Chondrocyte (in vitro differentiated cells): ENCODE data around the gene PHYH. TPM values are rescaled to one million over a fixed set of nuclear protein-coding genes. Genes with fewer than 3 reads are reported as not detected.

Experiments used
- DNase-seq: peaks from one replicate; pipeline ENCODE4 v3.0.0; 2021; ENCODE audit warnings: mixed read lengths, low spot score
- H3K27ac Mint-ChIP-seq: one replicate; pipeline ENCODE4 v1.8.0; 2021; ENCODE audit warnings: mild to moderate bottlenecking, moderate library complexity, mixed read lengths; ENCODE audit not compliant: unreplicated experiment
- H3K27me3 Mint-ChIP-seq: 2 replicates; pipeline ENCODE4 v1.8.0; 2021; ENCODE audit warnings: low read depth, mixed read lengths
- H3K36me3 Mint-ChIP-seq: 2 replicates; pipeline ENCODE4 v1.8.0; 2021; ENCODE audit warnings: low read depth, mixed read lengths
- H3K4me1 Mint-ChIP-seq: 2 replicates; pipeline ENCODE4 v1.8.0; 2021; ENCODE audit warnings: low read depth, mild to moderate bottlenecking, mixed read lengths
- H3K4me3 Mint-ChIP-seq: one replicate; pipeline ENCODE4 v1.8.0; 2021; ENCODE audit warnings: mild to moderate bottlenecking, moderate library complexity, mixed read lengths; ENCODE audit not compliant: unreplicated experiment
- H3K9me3 Mint-ChIP-seq: 2 replicates; pipeline ENCODE4 v1.8.0; 2021; ENCODE audit warnings: low read depth, mixed read lengths
- CTCF ChIP-seq: fragments of 200-600 bp; sonication (generic); IDR thresholded peaks from 2 replicates; pipeline ENCODE4 v1.5.0; 2021; ENCODE audit warnings: antibody characterized with exemption, mild to moderate bottlenecking, moderate library complexity
- total RNA-seq: library from RNA; stranded (reverse); gene quantifications from 3 replicates; pipeline ENCODE4 v1.2.1, GENCODE V29; 2021

PHYH gene
- total RNA-seq, 1 donor from 2014 or later, result 24.9 TPM

GRCh38 chr10:13270877-13271551, 28.9 kb downstream of the PHYH start:
- H3K4me3 Mint-ChIP-seq, result no peak overlapping the region
- H3K4me1 Mint-ChIP-seq, result peaks cover 15% of the 10 kb centered on the region
- peaks cover 1% of the 10 kb centered on the region for H3K27me3 Mint-ChIP-seq
- peak overlapping the region; percentile 55 for H3K27ac Mint-ChIP-seq
- no peak for DNase-seq
- no peaks in the 10 kb centered on the region for H3K36me3 Mint-ChIP-seq
- H3K9me3 Mint-ChIP-seq, result peaks cover 2% of the 10 kb centered on the region
- no peak for TF ChIP-seq CTCF

- no peak for DNase-seq
- no peaks in the 10 kb centered on the region for H3K36me3 Mint-ChIP-seq
- peaks cover 2% of the 10 kb centered on the region for H3K9me3 Mint-ChIP-seq
- no peak for TF ChIP-seq CTCF
- H3K27me3 Mint-ChIP-seq, result peaks cover 13% of the 10 kb centered on the region
- peaks cover 15% of the 10 kb centered on the region for H3K4me1 Mint-ChIP-seq
- H3K4me3 Mint-ChIP-seq, result no peak overlapping the region
- no peak overlapping the region for H3K27ac Mint-ChIP-seq
Measured at GRCh38 chr10:13268841-13269240, 31.0 kb downstream of the PHYH start.

- H3K27me3 Mint-ChIP-seq, result peaks cover 18% of the 10 kb centered on the region
- peaks cover 2% of the 10 kb centered on the region for H3K9me3 Mint-ChIP-seq
- no peak overlapping the region for H3K4me3 Mint-ChIP-seq
- DNase-seq, result no peak
- peaks cover under 1% of the 10 kb centered on the region for H3K36me3 Mint-ChIP-seq
- H3K4me1 Mint-ChIP-seq, result peaks cover 15% of the 10 kb centered on the region
- H3K27ac Mint-ChIP-seq, result no peak overlapping the region
- no peak for TF ChIP-seq CTCF
Measured at GRCh38 chr10:13268310-13268709, 31.6 kb downstream of the PHYH start.

GRCh38 chr10:13263591-13263990, 36.3 kb downstream of the PHYH start:
- Mint-ChIP-seq H3K27me3 (peaks cover 23% of the 10 kb centered on the region), H3K4me3 (no peak overlapping the region), H3K4me1 (no peaks in the 10 kb centered on the region), H3K9me3 (peaks cover 2% of the 10 kb centered on the region), H3K27ac (no peak overlapping the region), H3K36me3 (peaks cover 7% of the 10 kb centered on the region)
- DNase-seq, result no peak
- TF ChIP-seq CTCF, result no peak

GRCh38 chr10:13262433-13262832, 37.4 kb downstream of the PHYH start:
- no peaks in the 10 kb centered on the region for H3K4me1 Mint-ChIP-seq
- peaks cover 7% of the 10 kb centered on the region for H3K36me3 Mint-ChIP-seq
- H3K27me3 Mint-ChIP-seq, result peaks cover 23% of the 10 kb centered on the region
- no peak overlapping the region for H3K4me3 Mint-ChIP-seq
- no peak for DNase-seq
- peaks cover 5% of the 10 kb centered on the region for H3K9me3 Mint-ChIP-seq
- no peak for TF ChIP-seq CTCF
- H3K27ac Mint-ChIP-seq, result no peak overlapping the region
